GM21423 (cell line): ENCODE data around the gene PCYT2.
A peak's percentile ranks its signal among the peaks of the same experiment; 100 is the strongest.

ENCODE experiments used
- ATAC-seq: cut with Tn5 transposase; IDR thresholded peaks from one replicate; pipeline ENCODE4 v1.9.1; 2021; ENCODE audit warnings: mild to moderate bottlenecking, moderate library complexity; ENCODE audit not compliant: unreplicated experiment

PCYT2 gene

DNA sequence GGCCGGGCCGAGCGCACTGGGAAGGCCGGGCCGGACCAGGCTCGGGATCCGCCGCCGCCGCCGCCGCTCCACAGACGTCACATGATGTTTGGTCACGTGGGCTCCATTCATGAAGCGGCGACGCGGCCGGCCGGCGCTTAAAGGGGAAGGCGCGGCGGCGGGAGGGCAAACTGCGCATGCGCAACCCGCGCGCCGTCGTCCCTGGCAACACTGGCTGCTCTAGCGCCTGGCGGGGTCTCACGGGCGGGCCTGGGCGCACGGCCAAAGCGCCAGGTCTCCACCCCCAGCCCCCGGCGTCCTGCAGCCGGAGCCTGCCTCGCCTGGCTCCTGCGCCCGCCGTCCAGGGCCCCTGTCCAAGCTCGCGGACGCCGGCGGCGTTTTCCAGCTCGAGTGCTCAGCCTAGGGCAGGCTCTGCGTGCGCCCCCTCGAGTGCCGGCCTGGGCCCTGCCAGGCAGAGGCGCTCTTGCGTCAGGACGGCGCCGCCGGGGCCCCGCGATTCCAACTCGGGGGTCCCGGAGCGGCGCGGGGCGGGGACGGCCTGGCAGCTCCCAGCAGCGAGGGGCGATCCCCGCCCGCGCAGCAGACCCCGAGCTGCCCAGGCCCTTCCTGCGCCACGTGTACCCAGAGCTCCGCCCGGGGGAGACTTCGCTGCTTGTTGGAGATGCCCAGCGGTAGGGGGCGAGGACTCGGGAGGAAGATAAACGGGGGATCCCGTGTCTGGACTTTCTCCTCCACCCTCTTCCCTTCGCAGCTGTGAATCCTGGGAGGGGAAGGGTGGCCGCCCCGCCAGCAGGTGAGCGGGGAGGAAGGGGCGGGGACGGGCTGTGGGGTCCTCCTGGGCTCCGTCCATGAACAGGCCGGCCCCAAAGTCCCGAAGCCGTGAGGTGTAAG, 16.7 kb upstream of the PCYT2 start, which contains the start of gene MAFG:
TSS of gene MAFG (minus strand) at position 83 of the 891 bp plus-strand sequence. CDS start 4,550 bp downstream, outside the sequence.
- peak; percentile 55 for ATAC-seq

DNA sequence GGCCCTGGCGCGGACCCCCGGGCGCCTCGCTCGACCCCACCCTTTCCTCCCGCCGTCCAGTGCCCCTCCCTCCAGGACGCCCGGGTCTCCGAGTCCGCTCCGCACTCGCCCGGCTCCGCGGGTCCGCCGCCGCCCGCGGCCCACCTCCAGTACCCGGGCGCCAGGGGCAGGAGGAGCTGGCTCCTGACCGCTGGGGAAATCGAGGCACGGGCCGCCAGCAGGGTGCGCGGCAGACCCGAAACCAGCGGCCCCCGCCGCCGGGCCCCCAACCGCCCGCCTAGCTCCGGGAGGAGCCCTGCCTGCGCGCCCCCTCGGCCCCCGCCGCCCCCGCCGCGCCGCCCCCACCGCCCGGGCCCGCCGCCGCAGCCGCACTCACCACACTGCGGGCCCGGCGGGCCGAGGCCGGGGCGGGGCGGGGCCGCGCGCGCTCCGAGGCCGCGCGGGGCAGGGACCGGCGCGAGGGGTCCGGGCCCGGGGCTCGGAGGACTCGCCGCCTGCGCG, 16.0 kb upstream of the PCYT2 start:
- ATAC-seq, result peak; percentile 18

DNA sequence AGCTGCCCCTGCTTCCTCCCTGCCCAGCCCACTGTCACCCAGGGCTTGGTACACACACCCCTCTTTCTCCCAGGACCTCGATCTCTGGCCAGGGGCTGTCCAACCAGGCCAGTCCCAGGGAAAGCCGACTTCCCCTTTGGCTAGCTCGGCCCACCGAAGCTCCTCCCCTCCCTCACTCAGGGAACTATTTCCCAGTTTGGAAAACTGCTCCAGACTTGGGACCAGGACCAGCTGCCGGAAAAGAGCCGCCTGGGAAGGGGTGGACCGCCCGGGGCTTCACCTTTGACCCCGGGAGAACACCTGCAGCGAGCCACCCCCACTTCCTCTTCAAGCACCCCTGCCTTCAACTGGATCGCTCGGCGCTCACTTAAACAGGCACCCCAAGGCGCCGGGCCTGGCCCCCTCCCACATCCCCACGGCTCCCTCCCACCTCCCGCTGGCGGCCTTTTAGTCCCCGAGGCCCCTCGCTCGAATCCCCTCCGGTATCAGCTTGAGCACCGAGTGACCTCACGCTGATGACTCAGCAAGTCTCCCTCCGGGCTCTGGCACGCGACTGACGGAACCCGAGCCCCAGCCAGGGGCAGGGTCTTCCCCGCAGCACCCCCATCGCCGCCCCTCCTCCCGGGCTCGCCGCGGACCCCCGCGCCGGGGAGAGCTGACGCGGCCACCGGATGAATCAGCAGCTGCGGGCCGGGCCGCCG, 15.4 kb upstream of the PCYT2 start:
- ATAC-seq, result peak; percentile 17

DNA sequence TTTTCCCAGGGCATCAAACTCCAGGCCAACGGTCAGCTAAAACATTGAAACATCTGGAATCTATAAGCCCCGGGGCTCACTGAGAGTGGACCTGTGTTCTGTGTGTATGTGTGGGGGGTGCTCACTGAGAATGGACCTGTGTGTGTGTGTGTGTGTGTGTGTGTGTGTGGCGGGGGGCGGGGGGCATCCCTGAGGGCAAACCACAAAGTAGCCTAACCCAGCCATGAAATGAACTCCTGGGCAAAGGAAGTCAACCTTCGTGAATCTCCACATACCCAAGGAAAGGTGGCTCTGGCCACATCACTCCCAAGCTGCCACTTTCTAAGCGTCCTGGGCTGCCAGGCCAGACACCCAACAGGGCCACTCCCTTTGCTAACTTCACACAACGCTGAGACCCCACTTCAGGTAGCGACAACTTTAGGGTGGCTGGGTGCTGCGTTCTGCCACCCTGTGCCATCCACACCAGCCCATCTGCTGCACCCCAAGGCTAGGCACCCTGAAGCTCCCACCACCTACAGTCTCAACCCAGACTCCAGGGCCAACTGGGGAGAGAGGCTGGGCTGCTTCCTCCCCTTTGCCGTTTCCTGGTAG, 14.8 kb upstream of the PCYT2 start:
- no peak for ATAC-seq

DNA sequence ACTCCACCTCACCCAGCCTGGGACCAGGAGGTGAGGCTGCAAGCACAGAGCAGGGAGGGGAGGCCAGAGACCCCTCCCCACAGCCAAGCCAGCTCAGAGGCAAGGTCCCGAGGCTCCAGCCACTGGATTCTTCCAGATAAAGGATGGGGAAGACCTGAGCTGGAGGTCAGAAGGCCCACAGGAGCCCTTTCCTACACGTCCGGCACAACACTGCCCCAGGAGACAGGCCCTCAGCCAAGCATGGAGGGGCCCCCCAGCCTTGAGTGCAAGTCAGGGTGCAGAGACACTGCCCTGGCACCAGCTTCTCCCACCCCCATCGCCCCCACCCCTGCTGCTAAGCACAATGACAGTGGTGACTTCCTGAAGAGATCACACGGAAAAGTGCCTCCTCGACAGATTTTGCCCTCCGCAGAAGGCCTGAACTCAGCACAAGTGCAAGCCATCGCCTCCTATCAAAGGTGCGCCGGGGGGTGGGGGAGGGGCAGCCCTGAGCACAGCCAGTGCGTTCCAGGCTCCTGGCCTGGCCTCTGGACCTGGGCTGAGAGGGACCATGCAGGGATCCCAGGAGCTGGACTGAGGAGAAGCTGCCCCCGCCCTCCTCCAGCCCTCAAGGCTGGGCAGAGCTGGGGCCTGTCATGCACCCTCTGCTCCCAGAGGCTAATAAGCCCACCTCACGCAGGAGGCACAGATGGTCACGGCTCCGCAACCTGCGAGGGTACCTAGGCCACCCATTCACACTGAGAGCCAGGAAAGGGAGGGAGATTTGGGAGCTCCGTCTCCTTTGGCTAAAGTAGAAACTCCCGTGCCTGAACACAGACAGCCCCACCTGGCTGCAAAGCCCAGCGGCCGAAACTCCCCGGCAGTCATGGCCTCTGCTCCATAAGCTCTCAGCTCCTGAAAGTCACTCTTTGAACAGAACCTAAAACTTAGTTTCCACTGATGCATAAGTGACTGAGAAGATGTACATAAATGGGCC, 13.6 kb upstream of the PCYT2 start:
- ATAC-seq, result no peak

DNA sequence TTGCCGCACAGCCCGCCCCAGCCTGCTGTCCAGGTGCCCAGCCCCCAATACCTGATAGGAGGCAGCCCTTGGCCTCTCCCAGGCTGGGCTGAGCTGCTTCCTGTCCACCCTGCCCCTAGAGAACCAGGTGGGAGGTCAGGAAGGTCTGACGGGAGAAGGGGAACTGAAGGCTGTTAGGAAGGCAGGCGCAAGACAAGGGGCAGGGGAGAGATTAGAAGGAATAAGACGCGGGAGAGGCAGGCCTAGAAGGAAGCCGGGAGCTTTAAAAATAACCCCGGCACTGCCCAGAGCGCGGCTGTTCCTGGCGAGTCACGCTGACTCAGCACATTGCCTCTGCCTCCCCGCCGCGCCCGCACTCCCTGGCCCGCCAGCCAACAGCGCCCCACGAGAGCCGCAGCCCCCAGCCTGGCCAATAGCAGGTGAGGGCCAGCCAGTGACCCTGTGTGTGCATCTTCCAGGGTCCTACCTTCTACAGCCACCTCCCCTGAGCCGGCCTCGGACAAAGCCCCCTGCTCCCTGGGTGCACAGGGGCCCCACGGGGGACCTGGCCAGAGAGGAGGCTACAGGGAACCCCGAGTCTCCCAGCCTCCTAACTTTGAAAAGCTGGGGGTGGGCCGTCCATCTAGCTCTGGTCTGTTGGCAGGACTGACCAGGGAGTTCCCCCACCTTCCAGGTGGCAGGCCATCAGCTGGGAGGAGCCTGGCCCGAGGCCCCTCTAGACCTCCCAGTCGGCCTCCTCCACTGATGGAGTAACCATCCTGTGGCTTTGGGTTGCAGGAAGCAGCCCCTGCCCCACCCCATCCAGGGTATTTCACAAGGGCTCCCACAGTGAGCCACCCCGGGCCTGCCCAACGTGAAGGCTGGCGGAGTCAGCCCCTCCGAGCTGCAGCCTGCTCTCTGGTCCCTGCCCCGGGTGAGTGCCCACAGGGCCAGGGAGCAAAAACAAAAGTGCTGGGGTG, 12.4 kb upstream of the PCYT2 start:
- no peak for ATAC-seq

DNA sequence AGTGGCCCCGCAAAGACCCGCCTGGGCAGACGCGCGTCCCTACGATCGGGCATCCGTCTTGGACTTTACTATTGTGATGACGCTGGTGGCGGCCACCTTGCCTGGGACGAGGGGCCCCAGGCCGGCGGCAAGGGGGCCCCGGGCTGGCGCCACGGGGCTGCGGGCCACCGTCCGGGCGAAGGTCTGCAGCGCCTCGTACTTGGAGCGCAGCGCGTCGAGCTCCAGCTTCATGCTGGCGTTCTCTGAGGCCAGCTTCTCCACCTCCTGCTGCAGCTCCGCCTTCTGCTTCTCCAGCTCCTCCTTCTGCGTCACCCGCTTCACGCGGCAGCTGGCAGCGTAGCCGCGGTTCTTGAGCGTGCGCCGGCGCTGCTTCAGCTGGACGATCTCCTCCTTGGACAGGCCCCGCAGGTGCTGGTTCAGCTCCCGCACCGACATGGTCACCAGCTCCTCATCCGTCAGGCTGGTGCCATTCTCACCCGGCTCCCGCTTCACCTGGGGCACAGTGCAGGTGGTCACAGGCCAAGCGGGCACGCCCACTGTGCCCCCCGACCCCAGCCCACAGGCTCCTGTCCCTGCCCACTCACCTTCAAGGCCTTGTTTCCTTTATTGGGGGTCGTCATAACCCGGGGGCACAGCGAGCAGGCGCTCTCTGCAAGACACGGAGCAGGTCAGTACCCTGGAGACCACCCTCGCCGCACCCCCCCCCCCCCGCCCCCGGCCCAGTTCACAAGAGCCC, 11.5 kb upstream of the PCYT2 start:
- no peak for ATAC-seq

DNA sequence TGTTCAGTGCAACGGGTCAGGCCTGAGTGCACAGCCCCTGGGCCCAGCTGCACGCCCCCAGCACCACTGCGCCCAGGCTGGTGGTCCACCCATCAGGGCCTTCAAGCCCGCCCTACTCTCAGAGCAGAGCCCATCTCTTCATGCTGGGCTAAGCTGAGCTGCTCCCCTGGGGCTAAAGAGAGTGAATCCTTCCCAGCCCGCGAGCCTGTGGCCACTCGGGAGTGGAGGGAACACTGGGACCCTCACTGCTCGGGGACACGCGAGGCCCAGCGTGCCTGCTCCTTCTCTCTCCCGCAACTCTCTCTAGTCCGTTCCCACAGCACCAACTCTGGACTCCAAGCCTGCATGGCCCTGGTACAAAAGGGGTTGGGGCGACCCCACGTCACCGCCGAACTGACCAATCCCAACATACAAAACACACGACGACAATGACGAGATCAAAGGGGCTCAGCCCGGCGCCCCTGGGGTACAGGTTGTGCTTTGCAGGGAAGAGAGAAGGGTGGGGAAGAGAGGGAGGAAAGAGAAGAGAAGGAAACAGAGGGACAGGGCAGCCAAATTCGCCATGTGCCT, 10.9 kb upstream of the PCYT2 start:
- ATAC-seq, result no peak

DNA sequence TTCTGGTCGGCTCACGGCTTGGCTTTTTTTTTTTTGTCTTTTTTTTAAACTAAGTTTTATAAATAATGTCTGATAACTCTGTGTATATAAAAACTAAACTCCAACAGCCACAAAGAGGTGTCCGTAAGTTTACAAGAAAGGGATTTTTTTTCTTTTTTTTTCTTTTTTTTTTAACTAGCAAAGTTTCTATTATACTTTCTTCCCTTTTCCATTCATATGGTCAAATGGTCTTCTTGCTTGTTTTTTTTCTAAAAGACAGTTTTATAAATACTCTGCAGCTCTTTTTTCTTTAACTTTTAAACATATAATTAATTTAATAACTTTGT, 10.3 kb upstream of the PCYT2 start:
- no peak for ATAC-seq

DNA sequence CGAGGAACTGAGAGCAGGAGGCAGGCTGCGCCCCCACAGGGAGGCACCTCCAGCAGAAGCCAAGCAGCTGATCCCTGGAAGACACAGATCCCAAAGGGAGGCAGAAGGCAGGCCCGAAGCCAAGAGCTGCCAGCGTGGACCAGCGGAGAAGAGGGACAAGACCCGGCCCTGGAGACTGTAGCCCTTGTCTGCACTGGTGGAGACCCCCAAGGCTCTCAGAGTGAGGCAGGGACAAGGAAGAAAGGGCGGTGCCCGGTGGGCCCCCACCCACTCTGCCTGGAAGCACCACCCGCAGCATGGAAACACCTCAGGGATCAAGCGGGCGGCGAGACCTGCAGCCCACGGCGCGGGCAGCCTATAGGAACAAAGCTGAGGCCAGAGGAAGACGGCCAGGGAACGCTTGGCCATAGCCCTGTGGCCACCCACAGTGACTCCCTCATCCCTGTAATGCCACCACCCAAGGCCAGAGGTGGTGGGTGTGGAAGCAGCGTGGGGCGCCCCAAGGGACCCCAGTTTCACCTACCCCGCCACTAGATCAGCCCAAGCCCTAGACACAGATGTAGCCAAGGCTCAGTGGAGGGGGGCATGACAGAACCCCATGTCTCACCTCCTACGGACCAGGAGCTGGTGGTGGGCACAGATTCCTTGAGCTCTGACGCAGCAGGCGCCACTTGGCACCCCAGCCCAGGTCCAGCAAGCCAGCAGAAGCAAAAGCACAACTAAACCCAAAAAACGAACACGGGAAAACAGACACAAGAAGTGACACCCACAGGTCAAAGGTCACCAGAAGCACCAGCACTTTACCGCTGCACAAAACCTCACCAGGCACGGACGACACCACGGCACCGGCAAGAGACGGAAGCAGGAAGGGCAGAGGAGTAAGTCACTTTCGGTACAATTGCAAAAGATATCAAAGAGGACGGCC, 9.7 kb upstream of the PCYT2 start:
- ATAC-seq, result no peak

DNA sequence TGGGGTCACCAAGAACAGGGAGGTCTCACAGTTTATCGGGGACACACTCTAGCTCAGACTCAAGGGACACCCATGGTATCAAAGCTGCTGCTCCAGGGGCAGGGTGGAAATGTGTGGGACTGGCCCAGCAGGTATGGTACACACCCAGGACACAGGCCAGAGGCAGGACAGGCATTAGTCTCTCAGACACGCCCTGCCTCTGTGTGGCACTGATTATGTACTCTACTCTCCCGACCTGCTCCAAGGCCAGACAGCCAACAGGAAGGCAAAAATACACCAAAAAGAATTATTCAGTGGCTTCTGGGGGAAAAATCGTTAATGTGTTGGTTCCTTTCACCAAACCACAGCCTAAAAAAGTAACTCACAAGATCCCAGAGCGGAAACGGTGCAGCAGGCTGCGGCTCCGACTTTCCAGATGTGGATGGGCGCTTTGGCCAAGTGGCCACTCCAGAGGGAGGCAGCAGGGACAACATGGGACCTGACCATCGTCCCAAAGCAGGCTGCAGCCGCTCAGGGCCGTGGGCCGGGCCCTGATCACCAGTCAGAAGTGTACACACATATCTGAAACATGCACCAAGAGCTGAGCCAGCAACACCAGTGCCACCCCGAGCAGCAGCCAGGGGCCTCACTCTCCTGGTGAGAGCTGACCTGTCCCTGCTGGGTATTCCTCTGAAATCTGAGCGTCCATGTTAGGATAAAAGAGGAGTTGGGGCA, 7.8 kb upstream of the PCYT2 start:
- ATAC-seq, result no peak

DNA sequence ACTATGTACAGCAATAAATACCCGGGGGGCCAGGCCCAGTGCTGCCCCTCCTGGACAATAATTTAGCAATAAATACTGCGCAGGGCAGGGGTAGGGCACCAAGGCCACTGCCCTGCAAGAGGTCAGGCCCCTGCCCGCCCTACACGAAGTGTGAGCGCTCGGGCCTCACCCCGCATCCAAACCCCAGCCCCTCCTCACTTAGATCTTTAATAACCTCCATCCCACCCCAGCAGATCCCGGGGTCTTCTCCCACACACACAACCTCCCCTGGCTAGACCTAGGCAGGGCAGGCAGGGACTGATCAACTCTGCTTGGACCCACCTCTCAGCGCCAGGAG, 7.1 kb upstream of the PCYT2 start:
- peak; percentile 27 for ATAC-seq

DNA sequence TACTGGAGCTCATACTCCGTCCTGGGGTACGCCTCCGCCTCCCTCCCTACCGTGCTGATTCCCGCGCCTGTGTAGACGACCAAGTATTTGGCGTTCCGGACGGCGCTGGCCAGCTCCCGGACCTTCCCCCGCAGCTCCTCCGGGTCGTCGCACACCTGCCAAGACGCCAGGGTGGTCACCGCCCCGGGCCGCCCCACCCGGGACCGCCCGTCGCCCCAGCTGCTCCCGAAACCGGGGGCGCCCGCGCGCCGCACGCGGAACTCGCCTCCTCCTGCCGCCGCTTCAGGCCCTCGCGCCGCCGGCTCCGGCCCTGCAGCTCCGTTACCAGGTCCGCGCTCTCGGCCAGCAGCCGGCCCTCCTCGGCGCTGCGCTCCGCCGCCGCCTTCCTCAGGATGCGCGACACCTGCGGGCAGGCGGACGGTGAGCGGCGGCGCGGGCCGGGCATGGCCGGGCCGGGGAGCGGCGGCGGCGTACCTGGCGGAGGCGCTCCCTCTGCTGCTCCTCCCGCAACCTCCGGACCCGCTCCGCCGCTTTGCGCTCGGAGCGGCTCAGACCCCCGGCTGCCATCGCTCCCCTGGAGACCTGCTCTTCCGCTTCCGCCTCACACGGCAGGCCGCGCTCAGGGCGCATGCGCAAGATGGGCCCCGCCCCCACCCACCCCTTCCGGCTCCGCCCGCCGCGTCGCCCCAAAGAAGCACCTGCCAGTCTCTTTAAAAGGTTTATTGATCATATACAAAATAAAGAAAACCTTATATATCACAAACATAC, 6.5 kb upstream of the PCYT2 start, which contains the start of gene SIRT7:
TSS of gene SIRT7 (minus strand) at position 612 of the 768 bp plus-strand sequence. CDS start at position 567, 45 bp downstream.
- peak; percentile 62 for ATAC-seq

DNA sequence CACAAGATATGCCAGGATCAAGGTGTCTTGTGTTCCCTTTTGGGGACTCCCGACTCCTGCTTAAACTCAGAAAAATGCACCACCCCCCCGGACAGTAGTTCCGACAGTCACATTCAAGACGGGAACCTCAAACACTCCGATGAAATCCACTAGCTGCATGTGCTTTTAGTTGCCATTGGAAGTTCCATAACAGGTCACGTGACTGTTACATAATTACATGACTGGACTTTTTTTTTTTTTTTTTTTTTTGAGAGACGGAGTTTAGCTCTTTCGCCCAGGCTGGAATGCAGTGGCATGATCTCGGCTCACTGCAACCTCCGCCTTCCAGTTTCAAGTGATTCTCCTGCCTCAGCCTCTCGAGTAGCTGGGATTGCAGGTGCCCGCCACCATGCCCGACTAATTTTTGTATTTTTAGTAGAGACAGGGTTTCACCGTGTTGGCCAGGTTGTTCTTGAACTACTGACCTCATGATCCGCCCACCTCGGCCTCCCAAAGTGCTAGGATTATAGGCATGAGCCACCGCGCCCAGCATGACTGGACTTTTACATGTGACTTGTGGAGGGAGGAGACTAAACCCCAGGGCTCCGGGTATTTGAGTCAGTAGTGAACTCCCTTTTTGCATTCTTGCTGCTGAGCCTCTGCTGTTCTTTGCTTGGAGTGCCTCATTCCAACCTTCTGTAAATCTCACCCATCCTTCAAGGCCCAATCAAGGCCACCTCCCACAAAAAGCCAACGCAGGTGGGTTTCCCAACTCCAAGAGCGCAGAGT, 5.2 kb upstream of the PCYT2 start:
- no peak for ATAC-seq

DNA sequence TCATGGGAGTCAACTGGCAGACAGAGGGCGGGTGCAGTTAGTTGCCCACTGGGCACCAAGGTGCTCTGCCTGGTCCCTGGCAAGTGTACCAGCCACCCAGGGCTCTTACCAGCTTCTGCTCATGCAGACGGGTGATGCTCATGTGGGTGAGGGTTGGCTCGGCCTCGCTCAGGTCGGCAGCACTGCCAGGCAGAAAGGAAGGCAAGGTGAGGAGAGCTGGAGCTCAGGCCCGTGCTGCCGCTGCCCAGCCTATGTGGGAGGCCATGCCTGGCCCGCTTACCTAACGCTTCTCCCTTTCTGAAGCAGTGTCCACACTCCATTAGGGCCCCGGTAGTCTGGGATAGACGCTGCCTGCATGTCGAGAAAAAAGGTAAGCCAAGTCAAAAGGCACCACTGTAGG, 4.1 kb upstream of the PCYT2 start:
- no peak for ATAC-seq
